ENCODE measurements around the gene SAMD4B. TPM values are rescaled to one million over a fixed set of nuclear protein-coding genes. Genes with fewer than 3 reads are reported as not detected.

Gene SAMD4B
- total RNA-seq, 1 experiment from 2014 or later, result 57.8 TPM

- DNase-seq (ENCODE audit: extremely low read depth, low read depth), result peak; percentile 81
These were observed 64.6 kb downstream of the SAMD4B start, which contains the start of gene ZFP36 for GRCh38 chr19:39406656-39407409. Gene ZFP36 (plus strand): TSS chr19:39406847. CDS start chr19:39406905, 58 bp downstream.

DNA sequence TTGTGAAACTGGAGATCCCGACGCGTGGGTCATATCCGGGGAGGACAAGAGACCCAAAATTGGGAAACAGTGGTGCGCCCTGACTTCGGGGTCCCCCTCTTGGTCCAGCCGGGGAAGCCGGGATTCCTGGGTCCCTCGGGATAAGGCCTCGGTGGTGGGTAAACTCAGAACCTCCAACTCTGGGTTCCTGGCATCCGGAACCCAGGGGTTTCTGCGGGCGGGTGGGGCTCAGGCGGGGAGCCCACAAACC is 65.1 kb downstream of the SAMD4B start:
- no peak for DNase-seq (ENCODE audit: extremely low read depth, low read depth)

- DNase-seq (ENCODE audit: extremely low read depth, low read depth), result no peak
These were observed 65.6 kb downstream of the SAMD4B start for GRCh38 chr19:39407660-39408391.

- no peak for DNase-seq (ENCODE audit: extremely low read depth, low read depth)
These were observed 66.4 kb downstream of the SAMD4B start for GRCh38 chr19:39408392-39409207.

- no peak for DNase-seq (ENCODE audit: extremely low read depth, low read depth)
These were observed 67.2 kb downstream of the SAMD4B start for GRCh38 chr19:39409208-39410016.

GRCh38 chr19:39410017-39410830 is 68.0 kb downstream of the SAMD4B start:
- DNase-seq (ENCODE audit: extremely low read depth, low read depth), result no peak

GRCh38 chr19:39410831-39411080 is 68.5 kb downstream of the SAMD4B start:
- no peak for DNase-seq (ENCODE audit: extremely low read depth, low read depth)

- no peak for DNase-seq (ENCODE audit: extremely low read depth, low read depth)
These were observed 69.0 kb downstream of the SAMD4B start for GRCh38 chr19:39411081-39411831.

GRCh38 chr19:39411832-39412099 is 69.5 kb downstream of the SAMD4B start:
- peak; percentile 81 for DNase-seq (ENCODE audit: extremely low read depth, low read depth)

DNA sequence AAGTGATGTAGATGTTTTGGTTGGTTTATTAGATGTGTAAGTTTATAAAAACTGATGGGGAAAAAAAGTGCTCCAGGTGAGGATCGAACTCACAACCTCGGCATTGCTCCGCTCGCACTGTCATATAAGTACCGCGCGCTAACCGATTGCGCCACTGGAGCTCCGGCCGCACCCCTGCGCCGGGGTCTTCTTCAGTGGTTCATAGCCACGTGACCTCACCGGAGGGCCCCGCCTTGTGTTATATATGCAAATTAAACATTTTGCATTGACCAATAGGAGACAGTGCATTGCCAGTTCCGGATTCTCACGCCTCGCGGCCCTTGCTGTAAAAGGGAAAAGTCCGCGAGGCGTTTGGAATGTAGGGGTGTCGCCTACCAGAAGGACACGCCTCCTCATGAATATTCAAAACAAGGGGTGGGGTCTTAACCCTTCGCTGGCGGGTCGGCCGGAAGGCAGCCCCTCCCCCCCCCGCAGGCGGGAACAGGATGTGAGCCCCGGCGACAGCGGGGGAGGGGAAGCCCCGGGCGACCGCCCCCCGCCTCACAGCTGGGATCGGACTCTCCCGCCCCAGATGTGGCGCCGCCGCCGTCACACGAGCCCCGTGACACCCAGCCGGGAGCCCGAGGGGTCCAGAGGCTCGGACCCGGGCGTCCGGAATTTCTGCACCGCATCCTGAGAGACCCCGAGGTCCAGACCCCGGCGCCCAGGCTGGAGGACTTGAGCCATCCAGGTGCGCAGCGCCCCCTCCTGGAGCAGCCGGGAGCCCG is 70.1 kb downstream of the SAMD4B start, which contains the start of gene PLEKHG2:
Gene PLEKHG2 (plus strand): TSS at position 570 of the 767 bp plus-strand sequence. CDS start 1,418 bp downstream, outside the sequence.
- DNase-seq (ENCODE audit: extremely low read depth, low read depth), result peak; percentile 99

- DNase-seq (ENCODE audit: extremely low read depth, low read depth), result no peak
These were observed 70.6 kb downstream of the SAMD4B start for GRCh38 chr19:39412867-39413271.

DNA sequence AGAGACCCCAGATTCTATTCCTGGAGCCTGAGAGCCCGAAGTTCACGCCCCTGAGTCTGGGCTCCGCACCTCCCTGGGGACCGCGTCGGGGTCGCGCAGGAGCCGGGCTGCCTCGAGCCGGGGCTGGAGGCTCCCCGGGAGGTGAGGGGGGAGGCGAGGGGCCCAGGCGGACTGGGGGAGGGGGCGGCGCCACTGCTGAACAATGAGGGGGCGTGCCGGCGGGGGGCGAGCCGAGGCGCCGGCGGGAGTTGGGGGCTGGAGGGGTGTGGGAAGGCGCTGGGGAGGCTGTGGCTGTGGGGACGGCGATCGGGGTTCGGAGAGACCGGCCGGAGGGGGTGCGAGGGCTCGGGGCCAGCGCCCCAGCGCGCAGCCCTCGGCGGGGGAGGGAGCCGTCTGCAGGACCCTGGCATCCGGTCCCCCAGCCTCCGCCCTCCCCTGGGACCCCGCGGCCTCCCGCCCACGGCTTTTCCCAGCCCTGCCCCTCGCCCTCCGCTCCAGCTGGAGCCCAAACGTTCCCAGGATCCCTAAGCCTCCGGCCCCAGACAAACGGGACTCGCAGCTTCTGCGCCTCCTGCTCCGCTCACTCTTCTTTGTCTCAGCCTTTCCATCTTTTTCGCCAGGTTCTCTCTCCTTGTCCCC is 71.2 kb downstream of the SAMD4B start:
- DNase-seq (ENCODE audit: extremely low read depth, low read depth), result no peak

DNA sequence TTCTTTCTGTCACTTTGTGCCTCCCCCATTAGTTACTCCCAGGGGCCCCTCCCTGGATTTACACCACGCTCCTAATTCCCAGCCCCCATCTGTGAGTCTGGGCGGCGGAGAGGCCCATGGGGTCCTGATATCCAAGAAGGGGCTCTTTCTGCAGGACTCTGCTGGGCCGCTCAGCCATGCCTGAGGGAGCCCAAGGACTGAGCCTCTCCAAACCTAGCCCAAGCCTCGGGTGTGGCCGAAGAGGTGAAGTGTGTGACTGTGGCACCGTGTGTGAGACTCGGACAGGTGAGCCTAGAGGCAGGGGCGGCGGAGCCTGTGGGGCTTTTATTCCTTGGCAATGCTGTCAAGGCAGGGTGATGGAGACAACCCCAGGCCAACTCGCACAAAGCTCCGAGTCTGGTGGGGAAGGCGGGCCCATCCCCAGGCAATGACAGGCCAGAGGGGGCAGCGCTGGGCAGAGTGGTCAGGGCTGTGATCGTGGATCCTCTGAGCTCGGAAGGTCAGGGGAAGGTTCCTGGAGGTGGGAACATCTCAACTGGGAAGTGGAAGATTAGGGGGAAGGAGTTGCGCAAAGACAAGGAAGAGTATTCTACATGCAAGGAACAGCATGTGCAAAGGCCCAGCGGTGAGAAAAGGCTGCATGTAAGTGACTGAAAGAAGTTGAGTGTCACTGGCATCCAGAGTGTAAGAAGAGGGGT is 71.8 kb downstream of the SAMD4B start:
- DNase-seq (ENCODE audit: extremely low read depth, low read depth), result no peak

- no peak for DNase-seq (ENCODE audit: extremely low read depth, low read depth)
These were observed 73.2 kb downstream of the SAMD4B start for GRCh38 chr19:39415111-39416046.

DNA sequence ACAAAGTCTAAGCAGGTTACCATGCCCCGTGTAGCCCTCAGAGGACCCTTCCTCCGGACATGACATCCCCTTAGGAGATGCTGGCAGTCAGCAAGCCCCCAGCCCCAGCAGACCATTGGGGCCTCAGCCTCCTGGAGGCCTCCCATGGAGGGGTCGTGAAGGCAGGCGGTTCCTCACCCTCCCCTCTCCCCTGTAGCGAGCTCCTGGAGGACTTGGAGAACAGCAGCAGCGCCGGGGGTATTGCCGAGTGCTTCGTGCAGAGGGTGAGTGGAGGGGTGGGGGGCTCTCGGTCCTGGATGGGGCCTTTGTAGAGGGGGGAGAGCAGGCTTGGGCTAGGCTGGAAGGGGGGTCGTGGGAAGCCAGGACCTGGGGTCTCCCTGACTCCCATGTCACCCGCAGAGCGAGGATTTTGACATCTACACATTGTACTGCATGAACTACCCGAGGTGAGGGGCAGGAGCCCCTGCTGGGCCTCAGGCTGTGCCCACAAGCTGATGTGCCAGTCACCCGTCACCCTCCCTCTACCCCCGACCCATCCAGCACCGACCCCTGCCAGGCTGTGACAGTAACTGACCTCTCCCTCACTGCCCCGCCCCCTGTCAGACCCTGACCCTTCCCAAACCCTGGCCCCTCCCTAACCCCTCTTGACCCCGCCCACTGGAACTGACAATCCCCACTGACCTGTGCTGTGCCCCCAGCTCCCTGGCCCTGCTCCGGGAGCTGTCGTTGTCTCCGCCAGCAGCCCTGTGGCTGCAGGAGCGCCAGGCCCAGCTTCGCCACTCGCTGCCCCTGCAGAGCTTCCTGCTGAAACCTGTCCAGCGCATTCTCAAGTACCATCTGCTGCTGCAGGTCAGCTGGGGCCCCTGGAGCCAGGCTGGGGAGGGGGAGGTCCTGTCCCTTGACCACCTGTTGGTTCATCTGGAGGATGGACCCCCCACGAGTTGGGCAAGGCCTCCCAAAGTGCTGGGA is 74.2 kb downstream of the SAMD4B start:
- DNase-seq (ENCODE audit: extremely low read depth, low read depth), result no peak

All from NCI-H460 (cell line).